ENCODE results near the gene TSFM.

Gene TSFM

DNA sequence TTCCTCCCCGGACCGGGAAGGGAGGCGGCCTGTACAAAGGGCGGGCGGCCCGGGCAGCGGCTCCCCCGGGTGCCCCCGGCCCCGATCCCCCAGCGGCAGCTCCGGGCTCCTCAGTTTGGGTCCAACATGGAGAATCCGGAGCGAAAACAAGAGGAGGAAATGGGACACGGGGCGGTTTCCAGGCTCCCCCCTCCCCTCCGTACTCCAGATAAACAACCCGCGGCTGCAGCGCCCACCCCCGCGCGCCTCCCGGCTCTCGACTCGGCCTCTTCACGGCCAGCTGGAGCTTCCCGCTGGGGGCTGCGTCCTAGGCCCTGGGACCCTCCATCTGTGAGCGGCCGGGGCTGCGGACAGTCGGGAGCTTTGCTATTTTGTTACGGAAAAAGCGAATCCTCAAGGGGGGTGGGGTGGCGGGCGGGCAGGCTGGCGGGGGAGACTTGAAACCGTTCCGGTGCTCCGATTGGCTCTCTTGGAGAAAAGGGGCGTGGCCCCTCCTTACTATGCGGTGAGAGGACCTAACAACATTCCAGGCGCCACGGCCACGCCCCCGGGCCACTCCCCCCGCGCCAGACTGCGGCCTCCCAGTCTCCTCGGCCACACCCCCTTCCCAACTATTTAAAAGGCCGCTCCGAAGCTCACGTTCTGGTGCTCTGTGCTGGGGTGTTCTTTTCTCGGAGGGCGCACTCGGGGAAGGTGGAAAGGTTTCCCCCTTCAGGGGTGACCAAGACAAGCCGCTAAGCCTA lies 64.2 kb downstream of the TSFM start, which contains the start of gene CTDSP2:
Gene CTDSP2 (minus strand): TSS at position 153 of the 743 bp plus-strand sequence. CDS start 294 bp downstream, outside the sequence.
- no peaks in the 10 kb centered on the region for H3K36me3 ChIP-seq (ENCODE audit: control insufficient read depth, insufficient read depth, low read length)
- H3K9ac ChIP-seq (ENCODE audit: low read depth, low read length): peak within 1 kb of the TSS; percentile 91
- peak within 1 kb of the TSS; percentile 67 for H3K4me3 ChIP-seq (ENCODE audit: low read depth, low read length)
- peaks cover 27% of the 10 kb centered on the region for H3K4me1 ChIP-seq (ENCODE audit: control insufficient read depth, insufficient read depth, low read length)
- no peaks in the 10 kb centered on the region for H3K9me3 ChIP-seq (ENCODE audit: control insufficient read depth, insufficient read depth, low read length)
- peaks cover 27% of the 10 kb centered on the region for H3K27me3 ChIP-seq (ENCODE audit: control insufficient read depth, insufficient read depth, low read length)

Measured in iPS-15b (cell line).